Mammary epithelial cell (primary cell): Measurements from ENCODE around the gene SLC6A2.

Source experiments
- EZH2 ChIP-seq: IDR thresholded peaks from 2 replicates; pipeline ENCODE4 v1.6.1; 2012; ENCODE audit warnings: low read length, inconsistent platforms, borderline replicate concordance
- TF ChIP-seq, protein P1 (sequence below), 2 donors: IDR thresholded peaks in 1 of 2; conservative IDR thresholded peaks in 1 of 2; 2 replicates each; pipeline ENCODE4 v1.5.1; 2011 to 2012; ENCODE audit warnings: inconsistent platforms in 2 of 2, low read length in 2 of 2, mild to moderate bottlenecking in 2 of 2, control low read depth in 1 of 2, low read depth in 1 of 2; ENCODE audit not compliant: insufficient read depth in 1 of 2; ENCODE audit errors: extremely low read depth in 1 of 2

DNA sequence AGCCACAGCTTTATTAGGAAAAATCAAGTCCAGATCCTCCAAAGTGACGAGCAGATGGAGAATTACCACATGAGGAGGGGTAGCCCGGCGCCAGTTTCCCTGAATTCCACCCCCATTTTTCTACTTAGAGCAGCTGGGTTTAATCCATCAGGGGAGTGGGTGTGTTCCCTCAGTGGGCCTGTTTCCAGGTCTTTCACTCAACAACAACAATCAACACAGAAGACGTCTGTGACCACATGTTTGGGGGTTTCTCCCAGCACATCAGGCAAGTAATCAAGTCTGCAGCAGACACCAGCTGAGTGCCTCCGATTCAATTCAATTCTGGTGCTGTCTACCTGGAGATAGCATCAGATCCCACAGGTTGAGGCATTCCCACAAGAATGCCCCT lies 6.8 kb downstream of the SLC6A2 start:
- TF ChIP-seq, protein P1, sequence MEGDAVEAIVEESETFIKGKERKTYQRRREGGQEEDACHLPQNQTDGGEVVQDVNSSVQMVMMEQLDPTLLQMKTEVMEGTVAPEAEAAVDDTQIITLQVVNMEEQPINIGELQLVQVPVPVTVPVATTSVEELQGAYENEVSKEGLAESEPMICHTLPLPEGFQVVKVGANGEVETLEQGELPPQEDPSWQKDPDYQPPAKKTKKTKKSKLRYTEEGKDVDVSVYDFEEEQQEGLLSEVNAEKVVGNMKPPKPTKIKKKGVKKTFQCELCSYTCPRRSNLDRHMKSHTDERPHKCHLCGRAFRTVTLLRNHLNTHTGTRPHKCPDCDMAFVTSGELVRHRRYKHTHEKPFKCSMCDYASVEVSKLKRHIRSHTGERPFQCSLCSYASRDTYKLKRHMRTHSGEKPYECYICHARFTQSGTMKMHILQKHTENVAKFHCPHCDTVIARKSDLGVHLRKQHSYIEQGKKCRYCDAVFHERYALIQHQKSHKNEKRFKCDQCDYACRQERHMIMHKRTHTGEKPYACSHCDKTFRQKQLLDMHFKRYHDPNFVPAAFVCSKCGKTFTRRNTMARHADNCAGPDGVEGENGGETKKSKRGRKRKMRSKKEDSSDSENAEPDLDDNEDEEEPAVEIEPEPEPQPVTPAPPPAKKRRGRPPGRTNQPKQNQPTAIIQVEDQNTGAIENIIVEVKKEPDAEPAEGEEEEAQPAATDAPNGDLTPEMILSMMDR (conservative IDR thresholded peaks at IDR 0.05 in 1 of 2, IDR thresholded peaks at IDR 0.05 in 1 of 2; ENCODE audit: extremely low read depth in 1 of 2, insufficient read depth in 1 of 2, low read depth in 1 of 2, low read length in 2 of 2), result no peak
- no peak for TF ChIP-seq EZH2
